Astrocyte of the spinal cord (primary cell): Measurements from ENCODE around the gene SLC9A8.
A peak's percentile ranks its signal among the peaks of the same experiment; 100 is the strongest.

Experiments
- DNase-seq: peaks from one replicate; pipeline ENCODE4 v3.0.0; 2011; ENCODE audit warnings: low read depth, low spot score
- H3K4me3 ChIP-seq: 2 replicates; pipeline ENCODE4 v1.5.1; 2011; ENCODE audit warnings: low read depth, mild to moderate bottlenecking, low read length, moderate library complexity
- in situ Hi-C: cut with HindIII; loops from 2 replicates; pipeline ENCODE4 v1.10.0; 2017; ENCODE audit warnings: low sequenced_read_pairs
- TF ChIP-seq, protein P1 (sequence below): IDR thresholded peaks from 2 replicates; pipeline ENCODE4 v1.5.1; 2012; ENCODE audit warnings: low read depth, mild to moderate bottlenecking, low read length, inconsistent platforms

The SLC9A8 gene

DNA sequence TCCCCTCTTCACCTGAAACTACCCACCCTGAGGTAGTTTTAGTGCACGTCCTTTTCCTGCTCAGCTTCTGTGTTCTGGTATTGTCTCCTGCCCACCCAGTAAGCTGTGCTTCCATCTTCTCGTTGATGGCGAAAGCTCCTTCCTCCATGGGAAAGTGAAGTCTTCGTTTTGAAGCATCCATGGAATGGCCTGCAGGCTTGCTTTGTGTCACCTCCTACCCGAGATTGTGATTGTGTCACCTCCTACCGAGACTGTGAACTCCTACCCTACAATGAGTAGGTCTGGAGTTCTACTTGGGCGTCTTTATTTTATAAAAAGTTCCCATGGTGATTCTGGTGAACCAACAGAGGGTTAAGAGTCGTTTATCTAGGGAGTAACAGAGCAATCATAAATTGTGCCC lies 25.9 kb downstream of the SLC9A8 start:
- in situ Hi-C loops = no loop called here
- DNase-seq = no peak
- no peak overlapping the region for H3K4me3 ChIP-seq
- TF ChIP-seq, protein P1, sequence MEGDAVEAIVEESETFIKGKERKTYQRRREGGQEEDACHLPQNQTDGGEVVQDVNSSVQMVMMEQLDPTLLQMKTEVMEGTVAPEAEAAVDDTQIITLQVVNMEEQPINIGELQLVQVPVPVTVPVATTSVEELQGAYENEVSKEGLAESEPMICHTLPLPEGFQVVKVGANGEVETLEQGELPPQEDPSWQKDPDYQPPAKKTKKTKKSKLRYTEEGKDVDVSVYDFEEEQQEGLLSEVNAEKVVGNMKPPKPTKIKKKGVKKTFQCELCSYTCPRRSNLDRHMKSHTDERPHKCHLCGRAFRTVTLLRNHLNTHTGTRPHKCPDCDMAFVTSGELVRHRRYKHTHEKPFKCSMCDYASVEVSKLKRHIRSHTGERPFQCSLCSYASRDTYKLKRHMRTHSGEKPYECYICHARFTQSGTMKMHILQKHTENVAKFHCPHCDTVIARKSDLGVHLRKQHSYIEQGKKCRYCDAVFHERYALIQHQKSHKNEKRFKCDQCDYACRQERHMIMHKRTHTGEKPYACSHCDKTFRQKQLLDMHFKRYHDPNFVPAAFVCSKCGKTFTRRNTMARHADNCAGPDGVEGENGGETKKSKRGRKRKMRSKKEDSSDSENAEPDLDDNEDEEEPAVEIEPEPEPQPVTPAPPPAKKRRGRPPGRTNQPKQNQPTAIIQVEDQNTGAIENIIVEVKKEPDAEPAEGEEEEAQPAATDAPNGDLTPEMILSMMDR = no peak

- no peak for DNase-seq
- in situ Hi-C loops = no loop called here
- no peak overlapping the region for H3K4me3 ChIP-seq
- TF ChIP-seq, protein P1 = no peak
These were observed 30.5 kb downstream of the SLC9A8 start for GRCh38 chr20:49843139-49843538.

GRCh38 chr20:49843770-49844380 lies 31.2 kb downstream of the SLC9A8 start:
- TF ChIP-seq, protein P1 = no peak
- no peak overlapping the region for H3K4me3 ChIP-seq
- in situ Hi-C loops = no loop called here
- no peak for DNase-seq

- in situ Hi-C loops = no loop called here
- TF ChIP-seq, protein P1 = no peak
- DNase-seq = no peak
- H3K4me3 ChIP-seq = no peak overlapping the region
These were observed 32.4 kb downstream of the SLC9A8 start for GRCh38 chr20:49845060-49845459.

GRCh38 chr20:49846206-49846807 lies 33.7 kb downstream of the SLC9A8 start:
- no peak overlapping the region for H3K4me3 ChIP-seq
- peak; percentile 60 for DNase-seq
- in situ Hi-C loops = no loop called here
- TF ChIP-seq, protein P1 = peak; percentile 63

- TF ChIP-seq, protein P1 = no peak
- in situ Hi-C loops = no loop called here
- no peak overlapping the region for H3K4me3 ChIP-seq
- no peak for DNase-seq
These were observed 38.0 kb downstream of the SLC9A8 start for GRCh38 chr20:49850463-49851230.
